Measurements from ENCODE around the gene DEF6. TPM values are rescaled to one million over a fixed set of nuclear protein-coding genes. Genes with fewer than 3 reads are reported as not detected.
A peak's percentile ranks its signal among the peaks of the same experiment; 100 is the strongest.
"Not testable (repeated sequence)": the region's sequence is repeated elsewhere in the genome, so short reads cannot be mapped to it uniquely, and the experiment has no call there.

DEF6 gene
- polyA plus RNA-seq, 6 donors from 2014 or later = 25.8 to 104 (median 58.3) TPM

- Mint-ChIP-seq H3K4me1 (peaks cover under 1 to 10% (median 9%) of the 10 kb centered on the region in 3 donors), H3K36me3 (peaks cover 27 to 53% of the 10 kb centered on the region in 2 donors)
- ATAC-seq (ENCODE audit: low read depth in 2 of 2) = no peak
Observed at GRCh38 chr6:35320031-35320410, 22.4 kb downstream of the DEF6 start.

GRCh38 chr6:35321091-35321490 is 23.5 kb downstream of the DEF6 start:
- H3K36me3 Mint-ChIP-seq = peaks cover 27 to 53% of the 10 kb centered on the region in 2 donors
- peaks cover 0 to 9% (median 9%) of the 10 kb centered on the region in 3 donors for H3K4me1 Mint-ChIP-seq
- peak overlapping the region in 2 of 6 donors; percentile 41 to 81 for H3K27ac Mint-ChIP-seq
- ATAC-seq (ENCODE audit: low read depth in 2 of 2) (no peak), DNase-seq (no peak)
- H3K9me3 Mint-ChIP-seq = no peaks in the 10 kb centered on the region
- H3K27me3 Mint-ChIP-seq = no peaks in the 10 kb centered on the region
- H3K4me3 Mint-ChIP-seq = no peak overlapping the region

More at GRCh38 chr6:35320031-35320410, 22.4 kb downstream of the DEF6 start:
- H3K9me3 Mint-ChIP-seq = no peaks in the 10 kb centered on the region
- H3K27me3 Mint-ChIP-seq = no peaks in the 10 kb centered on the region
- DNase-seq = no peak
- H3K4me3 Mint-ChIP-seq = no peak overlapping the region
- peak overlapping the region in 3 of 6 donors; percentile 41 to 85 (median 49) for H3K27ac Mint-ChIP-seq

GRCh38 chr6:35327349-35328027 is 29.9 kb downstream of the DEF6 start:
- Mint-ChIP-seq H3K36me3 (peaks cover 2 to 16% of the 10 kb centered on the region in 2 donors), H3K4me3 (peak overlapping the region in 2 of 8 donors; percentile 1 to 7)
- peak; percentile 92 to 97 for ATAC-seq (ENCODE audit: low read depth in 2 of 2)

GRCh38 chr6:35328108-35328723 is 30.6 kb downstream of the DEF6 start:
- peaks cover 0 to 17% of the 10 kb centered on the region in 2 donors for H3K36me3 Mint-ChIP-seq
- peaks cover 12 to 22% (median 18%) of the 10 kb centered on the region in 3 donors for H3K4me1 Mint-ChIP-seq
- no peaks in the 10 kb centered on the region for H3K27me3 Mint-ChIP-seq
- no peak overlapping the region for H3K4me3 Mint-ChIP-seq
- ATAC-seq (ENCODE audit: low read depth in 2 of 2) (no peak), DNase-seq (no peak)
- peak overlapping the region in 1 of 6 donors; percentile 7 for H3K27ac Mint-ChIP-seq
- peaks cover 0 to 3% (median 0%) of the 10 kb centered on the region in 7 donors for H3K9me3 Mint-ChIP-seq

More at GRCh38 chr6:35327349-35328027, 29.9 kb downstream of the DEF6 start:
- peak; percentile 71 for DNase-seq
- peak overlapping the region in 5 of 6 donors; percentile 29 to 92 (median 84) for H3K27ac Mint-ChIP-seq
- no peaks in the 10 kb centered on the region for H3K27me3 Mint-ChIP-seq
- H3K9me3 Mint-ChIP-seq = peaks cover 0 to 3% (median 0%) of the 10 kb centered on the region in 7 donors
- H3K4me1 Mint-ChIP-seq = peaks cover 11 to 22% (median 18%) of the 10 kb centered on the region in 3 donors

GRCh38 chr6:35328965-35329364 is 31.3 kb downstream of the DEF6 start:
- peaks cover 12 to 22% (median 18%) of the 10 kb centered on the region in 3 donors for H3K4me1 Mint-ChIP-seq
- not testable (repeated sequence) for DNase-seq; H3K9me3 Mint-ChIP-seq; H3K27ac Mint-ChIP-seq; H3K27me3 Mint-ChIP-seq; ATAC-seq (ENCODE audit: low read depth in 2 of 2); H3K4me3 Mint-ChIP-seq
- H3K36me3 Mint-ChIP-seq = peaks cover 0 to 19% of the 10 kb centered on the region in 2 donors

GRCh38 chr6:35330541-35331119 is 33.0 kb downstream of the DEF6 start:
- Mint-ChIP-seq H3K4me1 (peaks cover 12 to 22% (median 18%) of the 10 kb centered on the region in 3 donors), H3K4me3 (no peak overlapping the region), H3K36me3 (peaks cover 0 to 19% of the 10 kb centered on the region in 2 donors), H3K27ac (no peak overlapping the region), H3K27me3 (peaks cover 0 to 4% (median 0%) of the 10 kb centered on the region in 3 donors), H3K9me3 (peaks cover 0 to 7% (median 3%) of the 10 kb centered on the region in 7 donors)
- DNase-seq (no peak), ATAC-seq (ENCODE audit: low read depth in 2 of 2) (no peak)

- H3K27me3 Mint-ChIP-seq, H3K27ac Mint-ChIP-seq, H3K9me3 Mint-ChIP-seq: not testable (repeated sequence)
- DNase-seq (peak; percentile 33), ATAC-seq (ENCODE audit: low read depth in 2 of 2) (peak; percentile 40 to 66)
- peak overlapping the region in 2 of 8 donors; percentile 6 to 22 for H3K4me3 Mint-ChIP-seq
- peaks cover 0 to 18% of the 10 kb centered on the region in 2 donors for H3K36me3 Mint-ChIP-seq
- H3K4me1 Mint-ChIP-seq = peaks cover 11 to 20% (median 11%) of the 10 kb centered on the region in 3 donors
Observed at GRCh38 chr6:35332074-35332887, 34.7 kb downstream of the DEF6 start.

GRCh38 chr6:35341557-35341956 is 43.9 kb downstream of the DEF6 start:
- Mint-ChIP-seq H3K36me3 (peaks cover 8 to 15% of the 10 kb centered on the region in 2 donors), H3K4me1 (peaks cover 47 to 51% (median 47%) of the 10 kb centered on the region in 3 donors), H3K4me3 (peak overlapping the region in 2 of 8 donors; percentile 96 to 97), H3K9me3 (no peaks in the 10 kb centered on the region), H3K27me3 (no peaks in the 10 kb centered on the region), H3K27ac (no peak overlapping the region)
- ATAC-seq (ENCODE audit: low read depth in 2 of 2) (no peak), DNase-seq (no peak)

GRCh38 chr6:35342258-35343091 is 44.9 kb downstream of the DEF6 start, which contains the start of gene PPARD:
TSS of gene PPARD (plus strand) at chr6:35342558. CDS start at chr6:35411088, 68,530 bp downstream.
- peaks cover 45 to 55% (median 52%) of the 10 kb centered on the region in 3 donors for H3K4me1 Mint-ChIP-seq
- peak within 1 kb of the TSS; percentile 88 to 97 (median 96) for H3K4me3 Mint-ChIP-seq
- H3K36me3 Mint-ChIP-seq = peaks cover 8 to 15% of the 10 kb centered on the region in 2 donors
- peak; percentile 88 to 91 for ATAC-seq (ENCODE audit: low read depth in 2 of 2)
- H3K27ac Mint-ChIP-seq = peak within 1 kb of the TSS; percentile 96 to 99 (median 98)
- DNase-seq = peak; percentile 98
- no peaks in the 10 kb centered on the region for H3K27me3 Mint-ChIP-seq
- H3K9me3 Mint-ChIP-seq = no peaks in the 10 kb centered on the region

GRCh38 chr6:35343092-35343834 is 45.6 kb downstream of the DEF6 start:
- Mint-ChIP-seq H3K36me3 (peaks cover 10 to 15% of the 10 kb centered on the region in 2 donors), H3K4me3 (peak overlapping the region; percentile 88 to 97 (median 96)), H3K4me1 (peaks cover 46 to 60% (median 58%) of the 10 kb centered on the region in 3 donors), H3K27me3 (no peaks in the 10 kb centered on the region), H3K9me3 (no peaks in the 10 kb centered on the region), H3K27ac (peak overlapping the region; percentile 96 to 99 (median 97))
- ATAC-seq (ENCODE audit: low read depth in 2 of 2) = peak; percentile 50 to 58
- DNase-seq = peak; percentile 68

- Mint-ChIP-seq H3K4me3 (peak overlapping the region; percentile 88 to 97 (median 96)), H3K4me1 (peaks cover 50 to 61% (median 59%) of the 10 kb centered on the region in 3 donors), H3K27me3 (no peaks in the 10 kb centered on the region), H3K9me3 (no peaks in the 10 kb centered on the region), H3K36me3 (peaks cover 15% of the 10 kb centered on the region in 2 donors), H3K27ac (peak overlapping the region; percentile 31 to 99 (median 97))
- ATAC-seq (ENCODE audit: low read depth in 2 of 2) (no peak), DNase-seq (no peak)
Observed at GRCh38 chr6:35343835-35344550, 46.4 kb downstream of the DEF6 start.
